PFSK-1 (cell line): ENCODE data around the gene CCDC97.

Source experiments
- FOXP2 ChIP-seq: optimal IDR thresholded peaks from 2 replicates; pipeline ENCODE3; 2011; ENCODE audit warnings: borderline replicate concordance, control low read depth, inconsistent platforms; ENCODE audit not compliant: insufficient read depth; ENCODE audit errors: extremely low read length, extremely low read depth
- POLR2AphosphoS5 ChIP-seq: IDR thresholded peaks from 2 replicates; pipeline ENCODE4 v1.6.1; 2012; ENCODE audit warnings: low read depth, mild to moderate bottlenecking, control low read depth, low read length, moderate library complexity
- REST ChIP-seq, 2 experiments: IDR thresholded peaks; 2 replicates each; pipeline versions ENCODE4 v1.6.1 to v1.8.0; 2011 to 2012; ENCODE audit warnings: low read depth in 2 of 2, low read length in 2 of 2, control low read depth in 1 of 2, inconsistent platforms in 1 of 2, mild to moderate bottlenecking in 1 of 2, moderate library complexity in 1 of 2; ENCODE audit not compliant: insufficient read depth in 1 of 2
- SIN3A ChIP-seq: IDR thresholded peaks from 2 replicates; pipeline ENCODE4 v1.6.1; 2012; ENCODE audit warnings: mild to moderate bottlenecking, low read length, moderate library complexity, borderline replicate concordance; ENCODE audit not compliant: insufficient read depth
- TAF1 ChIP-seq: IDR thresholded peaks from 2 replicates; pipeline ENCODE4 v1.6.1; 2012; ENCODE audit warnings: low read length, control low read depth, borderline replicate concordance; ENCODE audit not compliant: insufficient read depth

Gene CCDC97

GRCh38 chr19:41307954-41308449 is 2.0 kb upstream of the CCDC97 start:
- no peak for TF ChIP-seq POLR2AphosphoS5

- TF ChIP-seq POLR2AphosphoS5, result peak; percentile 74
- TF ChIP-seq SIN3A, result 0 out of 2 replicates have a peak, but pooled peaks have one; percentile 68
- TF ChIP-seq REST (IDR thresholded peaks at IDR 0.05; ENCODE audit: insufficient read depth in 1 of 2, low read depth in 2 of 2, low read length in 2 of 2), result 0 out of 4 replicates have a peak, but pooled peaks of 1 of the 2 experiments have one; percentile 3
- TF ChIP-seq TAF1, result no peak
Measured at GRCh38 chr19:41308450-41309179, 1.4 kb upstream of the CCDC97 start.

GRCh38 chr19:41309180-41310032 is 566 bp upstream of the CCDC97 start:
- peak; percentile 32; the same call in 1 of the 2 replicates for TF ChIP-seq TAF1
- no peak for TF ChIP-seq POLR2AphosphoS5
- no peak for TF ChIP-seq SIN3A
- peak; percentile 4 to 60; a peak in 2 of 4 replicates for TF ChIP-seq REST (IDR thresholded peaks at IDR 0.05; ENCODE audit: insufficient read depth in 1 of 2, low read depth in 2 of 2, low read length in 2 of 2)

GRCh38 chr19:41311072-41311471 is 1.1 kb downstream of the CCDC97 start:
- no peak for TF ChIP-seq REST (IDR thresholded peaks at IDR 0.05; ENCODE audit: insufficient read depth in 1 of 2, low read depth in 2 of 2, low read length in 2 of 2)
- no peak for TF ChIP-seq FOXP2
- TF ChIP-seq POLR2AphosphoS5, result no peak
- TF ChIP-seq TAF1, result no peak
- TF ChIP-seq SIN3A, result no peak

GRCh38 chr19:41311613-41312012 is 1.6 kb downstream of the CCDC97 start:
- no peak for TF ChIP-seq TAF1
- no peak for TF ChIP-seq REST (IDR thresholded peaks at IDR 0.05; ENCODE audit: insufficient read depth in 1 of 2, low read depth in 2 of 2, low read length in 2 of 2)
- no peak for TF ChIP-seq FOXP2
- TF ChIP-seq SIN3A, result no peak
- no peak for TF ChIP-seq POLR2AphosphoS5
